Trophoblast cell (in vitro differentiated cells and primary cell): ENCODE results near the gene STT3A.
A peak's percentile ranks its signal among the peaks of the same experiment; 100 is the strongest.

Source experiments
- DNase-seq, 2 donors: peaks; one replicate each; pipeline ENCODE4 v3.0.0-alpha.2; 2016
- H2AFZ ChIP-seq: 2 replicates; pipeline ENCODE4 v1.6.1; 2013; ENCODE audit warnings: low read length, moderate library complexity, mild to moderate bottlenecking; ENCODE audit not compliant: insufficient read depth, poor library complexity
- H2AK5ac ChIP-seq: 2 replicates; pipeline ENCODE4 v1.6.1; 2013; ENCODE audit warnings: mild to moderate bottlenecking, low read length
- H2BK120ac ChIP-seq: 2 replicates; pipeline ENCODE4 v1.6.1; 2013; ENCODE audit warnings: low read length, mild to moderate bottlenecking, moderate library complexity; ENCODE audit not compliant: insufficient read depth, poor library complexity
- H2BK12ac ChIP-seq: 2 replicates; pipeline ENCODE4 v1.6.1; 2013; ENCODE audit warnings: mild to moderate bottlenecking, low read length, moderate library complexity
- H2BK5ac ChIP-seq: 2 replicates; pipeline ENCODE4 v1.6.1; 2013; ENCODE audit warnings: low read length, low read depth, moderate library complexity, mild to moderate bottlenecking; ENCODE audit not compliant: poor library complexity
- H3K14ac ChIP-seq: 2 replicates; pipeline ENCODE4 v1.6.1; 2013; ENCODE audit warnings: mild to moderate bottlenecking, low read length
- H3K18ac ChIP-seq: 2 replicates; pipeline ENCODE4 v1.6.1; 2013; ENCODE audit warnings: mild to moderate bottlenecking, low read length
- H3K23ac ChIP-seq: 2 replicates; pipeline ENCODE4 v1.6.1; 2013; ENCODE audit warnings: low read length
- H3K27ac ChIP-seq: 2 replicates; pipeline ENCODE4 v1.5.1; 2013; ENCODE audit warnings: low read depth, mild to moderate bottlenecking, inconsistent platforms, low read length, moderate library complexity
- H3K27me3 ChIP-seq: 2 replicates; pipeline ENCODE4 v1.6.1; 2013; ENCODE audit warnings: inconsistent platforms, mild to moderate bottlenecking, low read length, moderate library complexity; ENCODE audit not compliant: insufficient read depth
- H3K36me3 ChIP-seq, 2 experiments: 1 replicate in 1 of 2; 2 replicates in 1 of 2; pipeline ENCODE4 v1.6.1; 2013; ENCODE audit warnings: low read length in 2 of 2, mild to moderate bottlenecking in 2 of 2, moderate library complexity in 1 of 2; ENCODE audit not compliant: insufficient read depth in 2 of 2, control insufficient read depth in 1 of 2
- H3K4ac ChIP-seq: 2 replicates; pipeline ENCODE4 v1.6.1; 2013; ENCODE audit warnings: low read depth, mild to moderate bottlenecking, low read length, moderate library complexity
- H3K4me1 ChIP-seq, 2 experiments: 1 replicate in 1 of 2; 2 replicates in 1 of 2; pipeline ENCODE4 v1.6.1; 2013; ENCODE audit warnings: low read length in 2 of 2, mild to moderate bottlenecking in 2 of 2, moderate library complexity in 1 of 2; ENCODE audit not compliant: insufficient read depth in 2 of 2, control insufficient read depth in 1 of 2
- H3K4me2 ChIP-seq: 2 replicates; pipeline ENCODE4 v1.6.1; 2013; ENCODE audit warnings: inconsistent platforms, mild to moderate bottlenecking, low read length, moderate library complexity
- H3K4me3 ChIP-seq: 2 replicates; pipeline ENCODE4 v1.5.1; 2013; ENCODE audit warnings: mild to moderate bottlenecking, low read depth, low read length, inconsistent platforms
- H3K79me1 ChIP-seq: one replicate; pipeline ENCODE4 v1.6.1; 2013; ENCODE audit warnings: low read length
- H3K79me2 ChIP-seq: 2 replicates; pipeline ENCODE4 v1.6.1; 2013; ENCODE audit warnings: low read length, mild to moderate bottlenecking; ENCODE audit not compliant: control insufficient read depth, insufficient read depth, poor library complexity
- H3K9ac ChIP-seq: 2 replicates; pipeline ENCODE4 v1.6.1; 2013; ENCODE audit warnings: mild to moderate bottlenecking, low read length
- H3K9me3 ChIP-seq: 2 replicates; pipeline ENCODE4 v1.6.1; 2013; ENCODE audit warnings: low read depth, mild to moderate bottlenecking, control low read depth, inconsistent platforms, low read length; ENCODE audit not compliant: insufficient read depth
- H4K12ac ChIP-seq: 2 replicates; pipeline ENCODE4 v1.6.1; 2013; ENCODE audit warnings: low read depth, mild to moderate bottlenecking, low read length, moderate library complexity
- H4K8ac ChIP-seq: 2 replicates; pipeline ENCODE4 v1.6.1; 2013; ENCODE audit warnings: low read depth, mild to moderate bottlenecking, low read length, moderate library complexity
- H4K91ac ChIP-seq: one replicate; pipeline ENCODE4 v1.6.1; 2013; ENCODE audit warnings: low read depth, mild to moderate bottlenecking, low read length, moderate library complexity
- WGBS: extraction: QIAGEN DNeasy Blood & Tissue Kit; methylation state at CpG from one replicate; pipeline ENCODE4 v1.1.7; 2013; ENCODE audit warnings: missing lambda C conversion rate; ENCODE audit not compliant: insufficient read length, insufficient coverage; ENCODE audit errors: extremely low coverage; 5-methylcytosine and 5-hydroxymethylcytosine counted together

The STT3A gene

DNA sequence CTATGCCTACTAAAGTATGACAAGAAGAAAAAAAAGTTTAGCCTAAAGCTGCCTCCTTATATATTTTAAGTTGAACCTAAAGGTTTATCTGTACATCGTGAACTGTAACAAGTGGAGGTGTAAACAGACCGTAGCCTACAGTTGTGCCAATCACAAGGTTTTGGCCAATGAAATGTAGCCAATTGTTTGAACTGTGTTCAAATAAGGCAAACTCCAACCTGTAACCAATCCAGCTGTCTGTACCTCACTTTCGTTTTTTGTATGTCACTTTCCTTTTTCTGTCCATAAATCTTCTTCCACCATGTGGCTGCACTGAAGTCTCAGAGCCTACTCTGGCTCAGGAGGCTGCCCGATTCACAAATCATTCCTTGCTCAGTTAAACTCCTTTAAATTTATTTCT is 30.2 kb upstream of the STT3A start:
- WGBS, result no CpG with 5 or more reads among the region's 4 CpGs
- Histone ChIP-seq H3K27me3 (no peaks in the 10 kb centered on the region), H2BK120ac (no peak overlapping the region)

DNA sequence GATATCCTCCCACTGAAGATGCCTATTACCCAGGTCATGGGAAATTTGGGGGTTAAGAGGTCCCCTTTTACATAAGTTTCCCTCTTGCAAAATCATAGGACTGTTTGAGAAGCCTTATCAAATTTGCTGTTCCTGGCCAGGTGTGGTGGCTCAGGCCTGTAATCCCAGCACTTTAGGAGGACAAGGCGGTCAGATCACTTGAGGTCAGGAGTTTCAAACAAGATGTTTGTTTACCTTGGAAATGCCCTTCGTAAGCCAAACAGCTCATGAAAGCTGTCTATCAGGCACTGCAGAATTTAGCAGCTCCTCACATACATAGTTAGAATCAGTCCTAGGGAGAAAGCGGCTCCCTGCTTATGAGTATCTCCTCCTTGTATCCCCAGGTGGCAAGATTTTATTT is 28.3 kb upstream of the STT3A start:
- Histone ChIP-seq H2AFZ (no peak overlapping the region), H3K9me3 (no peaks in the 10 kb centered on the region), H3K27me3 (no peaks in the 10 kb centered on the region), H3K79me1 (peaks cover 5% of the 10 kb centered on the region), H3K14ac (no peak overlapping the region), H3K79me2 (peaks cover 2% of the 10 kb centered on the region), H3K4me3 (no peak overlapping the region), H2BK120ac (no peak overlapping the region), H3K4me2 (no peak overlapping the region), H2BK5ac (no peak overlapping the region), H3K36me3 (no peaks in the 10 kb centered on the region), H4K8ac (no peak overlapping the region), H4K91ac (no peak overlapping the region), H3K27ac (no peak overlapping the region), H2AK5ac (no peak overlapping the region), H2BK12ac (no peak overlapping the region), H4K12ac (no peak overlapping the region), H3K18ac (no peak overlapping the region), H3K4ac (no peak overlapping the region), H3K23ac (no peak overlapping the region), H3K9ac (no peak overlapping the region), H3K4me1 (no peaks in the 10 kb centered on the region)
- WGBS, result no CpG with 5 or more reads among the region's 3 CpGs
- no peak for DNase-seq

More for the DNA sequence above, 30.2 kb upstream of the STT3A start:
- H2BK12ac ChIP-seq, result no peak overlapping the region
- no peaks in the 10 kb centered on the region for H3K4me1 ChIP-seq
- H3K9me3 ChIP-seq, result no peaks in the 10 kb centered on the region
- H3K79me2 ChIP-seq, result no peaks in the 10 kb centered on the region
- H3K79me1 ChIP-seq, result no peaks in the 10 kb centered on the region
- H3K4me3 ChIP-seq, result no peak overlapping the region
- no peak overlapping the region for H4K12ac ChIP-seq
- H3K9ac ChIP-seq, result no peak overlapping the region
- H2AK5ac ChIP-seq, result no peak overlapping the region
- no peak overlapping the region for H2AFZ ChIP-seq
- no peak overlapping the region for H3K4me2 ChIP-seq
- no peak for DNase-seq
- no peaks in the 10 kb centered on the region for H3K36me3 ChIP-seq
- no peak overlapping the region for H2BK5ac ChIP-seq
- no peak overlapping the region for H3K4ac ChIP-seq
- no peak overlapping the region for H4K8ac ChIP-seq
- H3K23ac ChIP-seq, result no peak overlapping the region
- H3K27ac ChIP-seq, result no peak overlapping the region
- no peak overlapping the region for H3K18ac ChIP-seq
- H3K14ac ChIP-seq, result no peak overlapping the region
- no peak overlapping the region for H4K91ac ChIP-seq

DNA sequence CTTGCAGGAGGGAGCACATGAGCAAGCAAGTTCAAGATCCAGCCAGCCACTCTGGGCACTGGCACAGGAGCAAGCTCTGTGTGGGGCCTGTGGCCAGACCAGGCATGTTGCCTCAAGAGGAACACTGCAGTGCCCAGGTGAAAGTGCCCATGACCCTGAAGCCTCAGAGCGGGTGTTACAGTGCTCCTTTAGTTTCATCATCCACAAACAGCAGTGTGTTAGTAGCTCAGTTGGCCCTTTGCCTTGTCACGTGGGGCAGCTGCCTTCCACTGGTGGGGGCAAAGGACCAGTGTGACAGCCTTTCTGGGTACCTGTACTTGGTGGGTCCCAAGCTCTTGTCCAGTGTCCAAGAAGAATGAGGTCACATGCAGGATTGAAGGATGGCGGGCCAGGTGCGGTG is 26.4 kb upstream of the STT3A start:
- no peak overlapping the region for H2BK5ac ChIP-seq
- no peak overlapping the region for H3K18ac ChIP-seq
- no peak overlapping the region for H2AFZ ChIP-seq
- H3K79me2 ChIP-seq, result peaks cover 7% of the 10 kb centered on the region
- H3K4me1 ChIP-seq, result peaks cover 0 to 3% of the 10 kb centered on the region in 2 experiments
- DNase-seq, result no peak
- no peak overlapping the region for H3K4ac ChIP-seq
- H3K23ac ChIP-seq, result no peak overlapping the region
- no peak overlapping the region for H4K91ac ChIP-seq
- H3K9me3 ChIP-seq, result no peaks in the 10 kb centered on the region
- no peak overlapping the region for H2AK5ac ChIP-seq
- H3K27ac ChIP-seq, result no peak overlapping the region
- no peaks in the 10 kb centered on the region for H3K27me3 ChIP-seq
- no peak overlapping the region for H3K4me3 ChIP-seq
- no peak overlapping the region for H2BK120ac ChIP-seq
- H3K9ac ChIP-seq, result no peak overlapping the region
- no peak overlapping the region for H3K4me2 ChIP-seq
- H3K79me1 ChIP-seq, result peaks cover 10% of the 10 kb centered on the region
- H2BK12ac ChIP-seq, result no peak overlapping the region
- H3K14ac ChIP-seq, result no peak overlapping the region
- WGBS, result no CpG with 5 or more reads among the region's 4 CpGs
- H4K12ac ChIP-seq, result no peak overlapping the region
- no peak overlapping the region for H4K8ac ChIP-seq
- no peaks in the 10 kb centered on the region for H3K36me3 ChIP-seq

DNA sequence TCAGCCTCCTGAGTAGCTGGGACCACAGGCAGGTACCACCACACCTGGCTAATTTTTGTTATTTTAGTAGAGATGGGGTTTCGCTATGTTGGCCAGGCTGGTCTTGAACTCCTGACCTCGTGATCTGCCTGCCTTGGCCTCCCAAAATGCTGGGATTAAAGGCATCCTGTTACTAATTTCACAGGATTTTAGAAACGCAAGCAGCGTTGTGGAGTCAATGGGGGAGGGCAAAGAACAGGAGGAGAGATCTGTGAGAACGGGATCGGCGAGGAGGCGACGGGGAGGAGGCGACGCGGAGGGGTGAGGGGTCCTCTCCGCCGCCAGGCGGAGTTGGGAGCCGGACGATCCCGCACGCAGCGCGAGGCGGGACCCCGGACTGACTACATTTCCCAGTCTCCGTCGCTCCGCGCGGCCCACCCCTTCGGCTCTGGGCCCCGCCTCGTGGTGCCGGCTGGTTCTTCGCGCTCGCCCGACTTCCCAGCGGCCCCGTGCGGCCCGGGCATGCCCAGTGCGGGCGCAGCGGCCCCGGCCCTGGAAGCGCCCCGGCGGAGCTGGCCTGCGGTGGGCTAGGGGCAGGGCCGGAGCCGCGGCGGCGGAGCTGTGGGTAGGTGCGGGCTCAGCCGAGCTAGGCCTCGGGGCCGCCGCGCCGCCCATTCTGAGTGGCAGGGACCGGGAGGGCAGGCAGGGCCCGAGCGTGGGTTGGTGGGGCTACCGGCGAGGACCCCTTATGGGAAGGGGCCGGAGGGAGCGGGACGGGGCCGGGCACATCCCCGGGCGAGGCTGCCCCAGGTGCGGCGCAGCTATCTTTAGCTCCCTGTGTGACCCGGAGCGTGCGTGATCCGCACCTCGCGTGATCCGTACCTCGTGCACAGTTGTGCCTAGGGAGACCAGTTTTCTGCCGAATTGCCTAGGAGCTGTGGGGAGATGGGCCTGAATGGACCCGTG is 23.4 kb upstream of the STT3A start, which contains the start of gene EI24:
Gene EI24, plus strand, starts transcription at position 508 of the 945 bp plus-strand sequence. CDS start 3,051 bp downstream, outside the sequence.
- DNase-seq, result peak; percentile 88 to 91
- peak within 1 kb of the TSS; percentile 97 for H4K8ac ChIP-seq
- H4K91ac ChIP-seq, result peak within 1 kb of the TSS; percentile 96
- H2BK5ac ChIP-seq, result peak within 1 kb of the TSS; percentile 91
- H3K4me1 ChIP-seq, result peaks cover 0 to 3% of the 10 kb centered on the region in 2 experiments
- H3K9ac ChIP-seq, result peak within 1 kb of the TSS; percentile 81
- WGBS, result no CpG with 5 or more reads among the region's 83 CpGs
- H3K27ac ChIP-seq, result peak within 1 kb of the TSS; percentile 42
- peak within 1 kb of the TSS; percentile 87 for H3K4ac ChIP-seq
- peak within 1 kb of the TSS; percentile 81 for H2BK120ac ChIP-seq
- H3K27me3 ChIP-seq, result no peaks in the 10 kb centered on the region
- H3K79me2 ChIP-seq, result peaks cover 7% of the 10 kb centered on the region
- H3K79me1 ChIP-seq, result peaks cover 10% of the 10 kb centered on the region
- peak within 1 kb of the TSS; percentile 99 for H3K18ac ChIP-seq
- H2AFZ ChIP-seq, result peak within 1 kb of the TSS; percentile 95
- H3K36me3 ChIP-seq, result peaks cover 7 to 13% of the 10 kb centered on the region in 2 experiments
- peak within 1 kb of the TSS; percentile 86 for H3K4me3 ChIP-seq
- peak within 1 kb of the TSS; percentile 99 for H4K12ac ChIP-seq
- H3K14ac ChIP-seq, result peak within 1 kb of the TSS; percentile 100
- H2AK5ac ChIP-seq, result peak within 1 kb of the TSS; percentile 37
- H2BK12ac ChIP-seq, result peak within 1 kb of the TSS; percentile 49
- no peaks in the 10 kb centered on the region for H3K9me3 ChIP-seq
- H3K23ac ChIP-seq, result no peak within 1 kb of the TSS
- H3K4me2 ChIP-seq, result peak within 1 kb of the TSS; percentile 73
